NCI-H526 treated with DMSO at 0.1 percent for 48 hours (cell line): ENCODE results near the gene AEN.
"Not testable (repeated sequence)": the region's sequence is repeated elsewhere in the genome, so short reads cannot be mapped to it uniquely, and the experiment has no call there.

Source experiments
- DNase-seq: peaks from one replicate; lab custom pipeline; 2025; lab: John Stamatoyannopoulos, UW

AEN gene

GRCh38 chr15:88630798-88631463, 9.8 kb downstream of the AEN start:
- DNase-seq = no peak

DNA sequence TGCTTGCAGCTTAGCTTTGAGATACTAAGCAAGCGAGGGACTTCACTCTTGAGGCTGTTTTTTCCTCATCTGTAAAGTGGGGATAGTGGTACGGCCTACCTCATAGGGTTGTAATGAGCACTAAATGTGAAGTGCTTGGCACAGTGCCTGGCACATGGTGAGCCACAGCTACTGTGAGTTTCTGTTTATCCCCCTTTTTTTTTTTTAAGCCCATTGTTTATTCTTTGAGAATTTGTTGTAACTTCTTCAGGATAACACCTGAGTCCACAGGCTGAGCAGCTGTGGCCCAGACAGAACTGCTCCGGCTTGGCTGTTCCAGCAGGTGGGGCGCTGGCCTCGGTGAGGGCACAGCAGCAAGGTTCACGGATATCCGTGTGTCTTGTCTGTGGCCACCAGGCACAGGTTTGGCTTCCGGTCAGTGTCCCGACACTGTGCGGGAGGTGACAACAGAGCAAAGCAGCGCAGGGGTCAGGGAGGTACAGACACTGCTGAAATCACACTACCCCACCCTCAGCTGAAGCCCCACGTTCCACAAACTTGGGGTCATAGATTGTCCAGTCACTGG, 10.4 kb downstream of the AEN start:
- no peak for DNase-seq

DNA sequence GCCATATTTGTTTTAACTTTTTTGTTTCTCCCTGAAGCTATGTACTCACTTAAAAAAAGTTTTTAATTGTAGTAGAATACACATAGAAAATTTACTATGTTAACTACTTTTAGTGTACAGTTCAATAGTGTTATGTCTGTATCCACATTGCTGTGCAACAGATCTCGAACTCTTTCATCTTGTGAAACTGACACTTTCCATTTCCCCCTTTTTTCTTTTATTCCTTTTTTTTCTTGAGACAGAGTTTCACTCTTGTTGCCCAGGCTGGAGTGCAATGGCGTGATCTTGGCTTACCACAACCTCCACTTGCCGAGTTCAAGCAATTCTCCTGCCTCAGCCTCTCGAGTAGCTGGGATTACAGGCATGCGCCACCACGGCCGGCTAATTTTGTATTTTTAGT, 11.7 kb downstream of the AEN start:
- DNase-seq = not testable (repeated sequence)

- DNase-seq = no peak
Measured at GRCh38 chr15:88634449-88634848, 13.3 kb downstream of the AEN start.

DNA sequence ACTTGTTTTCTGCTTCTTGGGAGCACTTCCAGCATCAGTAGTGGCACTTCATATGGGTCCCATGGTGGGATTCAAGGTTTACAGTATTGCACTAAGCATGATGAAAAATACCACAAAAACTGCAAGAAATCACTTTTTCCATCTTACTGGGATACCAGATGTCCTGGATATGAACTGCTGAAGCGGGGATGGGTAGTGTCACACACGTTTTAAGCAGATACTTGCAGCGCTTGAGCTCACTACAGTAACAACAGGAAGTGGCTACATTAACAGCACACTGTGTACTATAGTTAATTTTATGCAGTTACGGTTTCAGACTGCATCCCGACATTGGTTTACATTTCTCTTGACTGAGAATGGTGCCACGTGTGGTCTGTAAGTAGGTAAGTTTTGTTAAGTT, 14.2 kb downstream of the AEN start:
- DNase-seq = no peak

- DNase-seq = no peak
Measured at GRCh38 chr15:88636050-88636449, 14.9 kb downstream of the AEN start.

DNA sequence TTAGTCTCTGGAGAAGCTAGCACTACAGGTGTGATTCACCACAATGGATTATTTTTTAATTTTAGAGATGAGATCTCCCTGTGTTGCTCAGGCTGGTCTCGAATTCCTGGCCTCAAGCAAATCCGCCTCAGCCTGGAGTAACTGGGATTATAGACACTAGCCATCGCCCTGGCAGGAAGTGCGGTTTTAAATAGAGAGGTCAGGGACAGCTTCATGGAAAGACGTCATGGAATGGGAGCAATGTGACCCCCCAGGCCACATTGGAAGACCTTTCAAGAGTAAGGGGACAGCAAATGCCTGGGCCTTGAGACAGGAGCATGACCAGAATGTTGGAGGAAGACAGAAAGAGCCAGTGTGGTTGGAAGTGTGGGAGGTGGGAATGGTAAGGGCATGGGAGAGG, 15.5 kb downstream of the AEN start:
- no peak for DNase-seq

DNA sequence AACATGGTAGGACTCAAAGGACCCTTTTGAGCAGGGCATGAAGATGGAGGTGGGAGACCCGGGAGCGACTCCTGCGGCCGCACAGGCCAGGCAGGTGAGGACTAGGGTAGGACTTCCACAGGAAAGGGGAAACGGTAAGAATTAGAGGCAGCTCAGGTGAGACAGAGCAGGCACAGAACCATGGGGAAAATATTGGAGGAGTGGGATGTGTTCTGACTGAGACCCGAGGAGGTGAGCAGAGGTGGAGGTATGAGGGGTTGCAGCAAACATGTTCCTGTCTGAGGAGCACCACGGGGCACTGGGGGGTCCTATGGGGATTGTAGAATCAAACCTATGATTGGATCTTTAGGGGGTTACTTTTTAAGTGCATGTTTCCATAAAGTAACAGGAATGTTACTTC, 16.3 kb downstream of the AEN start:
- no peak for DNase-seq

DNA sequence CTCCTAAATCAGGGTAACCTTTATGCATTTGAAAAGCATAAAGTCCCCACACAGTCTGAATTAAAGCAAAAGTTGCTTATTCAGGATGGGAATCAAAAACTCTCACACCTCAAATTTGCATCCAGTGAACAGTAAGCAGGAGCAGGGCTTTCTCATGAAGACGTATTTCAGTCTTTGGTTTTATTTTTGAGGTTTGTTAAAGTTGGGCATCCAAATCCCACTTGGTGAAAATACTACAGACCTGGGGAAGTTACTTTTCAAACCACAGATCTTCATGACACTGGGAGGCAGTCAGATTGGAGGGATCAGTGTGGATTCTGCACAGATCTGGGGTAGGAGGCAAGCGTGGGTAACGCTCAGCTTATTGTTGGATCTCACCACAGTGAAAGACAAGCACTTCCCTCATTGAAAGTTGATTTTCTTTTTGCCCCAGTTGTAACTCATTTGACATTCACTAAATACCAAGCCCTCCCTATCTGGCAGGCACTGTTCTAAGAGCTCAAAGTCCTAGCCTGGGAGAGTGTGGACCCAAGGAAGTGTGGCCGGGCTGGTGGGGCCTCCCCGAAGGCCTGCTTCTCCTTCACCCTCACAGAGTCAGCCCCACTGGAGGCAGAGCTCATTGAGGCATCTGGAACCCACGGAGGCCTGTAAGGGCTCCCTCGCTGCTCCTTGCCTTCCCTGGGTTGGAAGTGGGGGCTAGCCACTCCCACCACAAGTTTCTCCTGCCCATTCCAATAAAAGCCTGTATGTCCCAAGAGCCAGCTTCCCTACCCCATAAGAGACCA, 16.9 kb downstream of the AEN start:
- no peak for DNase-seq

DNA sequence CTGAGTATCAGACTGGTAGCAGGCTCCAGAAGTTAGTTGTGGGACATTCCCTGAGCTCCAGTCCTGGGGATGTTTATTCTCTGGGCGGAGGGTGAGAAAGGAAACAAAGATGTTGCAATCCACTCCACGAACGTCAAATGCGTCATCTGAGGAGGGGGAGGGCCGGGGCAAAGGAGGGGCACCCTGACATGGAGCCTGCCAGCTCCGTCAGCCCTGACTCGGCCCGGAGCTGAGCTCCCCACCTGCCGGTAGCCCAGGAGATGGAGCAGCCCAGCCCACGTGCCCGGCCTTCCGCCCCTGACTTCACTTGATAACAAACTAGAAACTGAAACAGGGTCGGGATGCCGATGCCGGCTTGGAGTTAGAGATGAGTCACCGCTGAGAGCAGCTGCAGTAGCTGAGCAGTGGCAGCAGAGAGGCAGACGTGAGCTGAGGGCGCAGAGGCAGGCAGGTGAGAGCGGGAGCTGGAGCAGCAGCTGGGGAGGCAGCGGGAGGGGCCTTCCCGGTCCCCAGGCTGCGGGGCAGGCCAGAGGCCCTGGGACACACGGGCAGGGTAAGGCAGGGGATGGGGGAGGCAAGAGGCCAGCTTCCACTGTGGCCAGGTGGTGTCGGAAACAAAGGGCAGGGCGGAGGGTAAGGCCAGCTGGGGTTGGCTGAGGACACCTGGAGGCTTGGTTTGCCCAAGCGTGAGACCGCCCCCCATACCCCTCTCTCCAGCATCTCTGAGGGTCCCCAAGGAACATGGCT, 17.7 kb downstream of the AEN start, which contains the start of gene ISG20:
Gene ISG20, plus strand, starts transcription at position 391 of the 747 bp plus-strand sequence. Its CDS starts 351 bp downstream, at position 742.
- DNase-seq = peak; percentile 58

DNA sequence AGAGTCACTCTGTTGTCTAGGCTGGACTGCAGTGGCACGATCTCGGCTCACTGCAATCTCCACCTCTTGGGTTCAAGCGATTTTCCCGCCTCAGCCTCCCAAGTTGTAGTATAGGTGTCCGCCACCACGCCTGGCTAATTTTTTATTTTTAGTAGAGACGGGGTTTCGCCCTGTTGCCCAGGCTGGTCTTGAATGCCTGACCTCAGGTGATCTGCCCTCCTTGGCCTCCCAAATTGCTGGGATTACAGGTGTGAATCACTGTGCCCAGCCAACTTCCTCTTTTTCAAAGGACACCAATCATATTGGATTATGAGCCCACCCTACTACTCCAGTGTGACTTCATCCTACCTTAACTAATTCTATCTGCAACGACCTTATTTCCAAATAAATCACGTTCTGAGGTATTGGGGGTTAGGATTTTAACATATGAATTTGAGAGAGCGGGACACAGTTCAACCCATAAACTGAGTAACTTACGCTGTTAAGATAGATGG, 20.9 kb downstream of the AEN start:
- DNase-seq = no peak

DNA sequence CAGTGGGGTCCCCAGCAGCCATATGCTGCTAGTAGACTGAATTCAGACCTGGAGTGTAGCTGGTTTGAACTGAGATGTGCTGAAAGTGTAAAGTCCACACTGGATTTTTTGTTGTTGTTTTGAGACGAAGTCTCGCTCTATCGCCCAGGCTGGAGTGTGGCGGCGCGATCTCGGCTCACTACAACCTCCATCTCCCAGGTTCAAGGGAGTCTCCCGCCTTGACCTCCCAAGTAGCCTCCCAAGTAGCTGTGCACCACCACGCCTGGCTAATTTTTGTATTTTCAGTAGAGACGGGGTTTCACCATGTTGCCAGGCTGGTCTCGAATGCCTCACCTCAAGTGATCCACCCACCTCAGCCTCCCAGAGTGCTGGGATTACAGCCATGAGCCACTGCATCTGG, 21.4 kb downstream of the AEN start:
- not testable (repeated sequence) for DNase-seq

GRCh38 chr15:88644741-88645140, 23.6 kb downstream of the AEN start:
- DNase-seq = no peak

GRCh38 chr15:88645171-88646087, 24.3 kb downstream of the AEN start:
- peak; percentile 79 for DNase-seq

DNA sequence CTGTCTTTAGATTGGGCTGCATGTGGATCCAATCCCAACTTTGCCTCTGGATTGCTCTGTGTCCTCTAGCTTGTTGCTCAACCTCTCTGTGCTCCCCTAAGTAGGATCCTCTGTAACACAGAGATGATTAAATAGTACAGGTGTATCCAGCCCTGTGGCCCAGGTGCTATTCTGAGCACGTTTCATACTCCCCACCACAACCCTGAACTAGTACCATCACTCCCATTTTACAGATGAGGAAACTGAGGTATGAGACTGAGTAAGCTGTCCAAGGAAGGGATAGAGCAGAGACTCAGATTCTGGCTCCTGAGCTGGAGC, 24.9 kb downstream of the AEN start:
- no peak for DNase-seq

- no peak for DNase-seq
Measured at GRCh38 chr15:88646951-88647350, 25.8 kb downstream of the AEN start.

GRCh38 chr15:88647351-88648105, 26.4 kb downstream of the AEN start:
- no peak for DNase-seq

- DNase-seq = no peak
Measured at GRCh38 chr15:88648357-88649214, 27.4 kb downstream of the AEN start.

DNA sequence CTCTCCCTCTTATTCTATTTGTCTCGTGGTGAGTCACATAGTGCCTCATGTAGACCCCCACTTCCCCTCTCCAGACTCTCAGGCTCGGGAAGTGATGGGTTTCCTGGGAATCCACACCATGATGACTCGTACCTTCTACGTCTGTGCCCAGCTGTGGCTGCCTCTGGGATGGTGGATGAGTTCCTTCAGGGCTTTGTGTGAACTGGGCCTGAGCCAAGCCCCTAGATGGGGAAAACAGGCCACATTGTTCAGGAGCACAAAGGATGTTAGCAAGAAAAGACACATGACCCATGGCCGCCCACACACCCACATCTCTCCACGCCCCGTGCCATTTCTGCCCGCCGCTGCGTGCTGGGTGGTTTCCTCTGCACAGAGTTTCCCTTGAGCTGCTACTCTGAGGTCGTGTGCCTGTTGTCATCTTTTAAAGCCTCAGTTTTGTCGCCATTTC, 28.2 kb downstream of the AEN start:
- DNase-seq = no peak
